Skeletal muscle satellite cell (primary cell): Measurements from ENCODE around the gene CLEC1B.

Experiments used
- H3K27me3 ChIP-seq: 2 replicates; pipeline ENCODE4 v1.7.0; 2013; ENCODE audit warnings: low read length; ENCODE audit not compliant: control insufficient read depth, insufficient read depth
- H3K36me3 ChIP-seq: 2 replicates; pipeline ENCODE4 v1.7.0; 2013; ENCODE audit warnings: mild to moderate bottlenecking, control low read depth, low read length; ENCODE audit not compliant: insufficient read depth
- H3K4me1 ChIP-seq: 2 replicates; pipeline ENCODE4 v1.7.0; 2013; ENCODE audit warnings: low read length; ENCODE audit not compliant: control insufficient read depth, insufficient read depth
- H3K4me2 ChIP-seq: 2 replicates; pipeline ENCODE4 v1.7.0; 2013; ENCODE audit warnings: mild to moderate bottlenecking, low read length
- H3K4me3 ChIP-seq: 2 replicates; pipeline ENCODE4 v1.7.0; 2013; ENCODE audit warnings: low read length
- H3K9ac ChIP-seq: 2 replicates; pipeline ENCODE4 v1.7.0; 2013; ENCODE audit warnings: mild to moderate bottlenecking, low read depth, low read length, moderate library complexity
- H3K9me3 ChIP-seq: replicated peaks from 2 replicates; pipeline ENCODE4 v1.7.0; 2013; ENCODE audit warnings: mild to moderate bottlenecking, control low read depth, low read length

CLEC1B gene

DNA sequence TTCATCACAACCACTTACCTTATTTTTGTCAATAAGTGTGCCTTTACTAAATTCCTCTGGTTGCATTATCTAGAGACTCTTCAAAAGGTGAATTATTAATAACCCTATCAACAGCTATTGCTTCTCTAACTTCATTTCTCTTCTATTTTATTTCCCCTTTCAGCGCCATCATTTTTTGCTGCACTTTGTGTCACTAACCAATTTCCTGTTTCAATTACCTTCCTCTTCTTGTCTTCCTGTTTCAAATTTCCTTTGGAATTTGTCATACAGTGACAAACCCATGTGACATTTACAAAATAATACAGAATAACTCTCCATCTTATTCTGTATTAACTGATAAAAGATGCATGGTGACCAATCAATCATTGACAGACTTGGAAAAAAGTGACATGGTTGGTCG, 54.5 kb downstream of the CLEC1B start:
- H3K4me3 ChIP-seq = no peak overlapping the region
- H3K27me3 ChIP-seq = peaks cover 28% of the 10 kb centered on the region

DNA sequence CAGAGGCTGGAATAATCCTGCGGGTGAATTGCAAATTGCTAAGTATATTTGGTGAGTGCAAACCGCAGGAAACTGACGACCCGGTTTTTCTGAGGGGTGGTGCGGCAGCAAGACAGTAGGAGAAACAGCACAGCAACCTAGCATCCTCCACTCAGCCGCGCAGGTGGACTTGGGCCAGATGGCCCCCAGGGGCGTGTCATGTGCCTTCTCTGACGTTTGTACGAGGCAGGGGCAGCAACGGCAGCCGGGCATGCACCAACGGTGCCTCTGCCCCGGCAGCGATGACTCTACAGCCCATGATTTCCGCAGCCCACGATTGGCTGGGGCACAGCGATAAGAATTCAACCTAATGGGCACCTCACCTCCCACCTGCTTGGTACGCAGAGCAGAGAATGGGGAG, 55.7 kb downstream of the CLEC1B start:
- peaks cover 23% of the 10 kb centered on the region for H3K27me3 ChIP-seq
- no peaks in the 10 kb centered on the region for H3K4me1 ChIP-seq
- H3K4me3 ChIP-seq = no peak overlapping the region
- no peaks in the 10 kb centered on the region for H3K36me3 ChIP-seq
- no peak overlapping the region for H3K9ac ChIP-seq
- no peaks in the 10 kb centered on the region for H3K9me3 ChIP-seq
- no peak overlapping the region for H3K4me2 ChIP-seq

More for the DNA sequence above, 54.5 kb downstream of the CLEC1B start:
- no peak overlapping the region for H3K4me2 ChIP-seq
- H3K9ac ChIP-seq = no peak overlapping the region
- H3K36me3 ChIP-seq = no peaks in the 10 kb centered on the region
- H3K4me1 ChIP-seq = no peaks in the 10 kb centered on the region
- H3K9me3 ChIP-seq = no peaks in the 10 kb centered on the region
